Left lung (tissue), 10 donors: ENCODE data around the gene SLC17A9. TPM values are rescaled to one million over a fixed set of nuclear protein-coding genes. Genes with fewer than 3 reads are reported as not detected.
A peak's percentile ranks its signal among the peaks of the same experiment; 100 is the strongest.

ENCODE experiments used
- ATAC-seq: fragments of 200-7000 bp; cut with Tn5 transposase; one replicate; pipeline ENCODE4 v1.9.1; 2020; ENCODE audit warnings: moderate library complexity
- DNase-seq, 4 donors: peaks; one replicate each; pipeline ENCODE4 v3.0.0-alpha.2; 2013 to 2020
- H3K27ac ChIP-seq, 2 donors: fragments of 200-600 bp; sonication (generic) in 1 of 2; one replicate each; pipeline versions ENCODE4 v1.5.0 to v1.8.0; 2020 to 2021
- H3K27me3 ChIP-seq, 2 donors: fragments of 200-600 bp; sonication (generic) in 1 of 2; one replicate each; pipeline versions ENCODE4 v1.5.0 to v1.8.0; 2020 to 2021
- H3K36me3 ChIP-seq, 2 donors: fragments of 200-600 bp; sonication (generic) in 1 of 2; one replicate each; pipeline versions ENCODE4 v1.5.0 to v1.8.0; 2020 to 2021
- H3K4me1 ChIP-seq, 2 donors: fragments of 200-600 bp; one replicate each; pipeline ENCODE4 v1.8.0; 2021
- H3K4me3 ChIP-seq, 2 donors: fragments of 200-600 bp; sonication (generic) in 1 of 2; one replicate each; pipeline versions ENCODE4 v1.5.0 to v1.8.0; 2020 to 2021; ENCODE audit warnings: mild to moderate bottlenecking in 1 of 2
- H3K9me3 ChIP-seq, 2 donors: fragments of 200-600 bp; sonication (generic) in 1 of 2; one replicate each; pipeline versions ENCODE4 v1.5.0 to v1.8.0; 2020 to 2021
- intact Hi-C, 2 donors: fragments of 100-400 bp; cut with DNase I; formaldehyde crosslinking; loops; one replicate each; pipeline versions ENCODE4 v1.11.2 to v1.14.2; 2022
- polyA plus RNA-seq, 6 donors: library from polyadenylated mRNA; unstranded; fragments of 120-200 nt; gene quantifications; one replicate each; pipeline ENCODE4 v1.2.1, GENCODE V29; 2013; ENCODE audit not compliant: insufficient read length in 6 of 6
- total RNA-seq, 2 donors: library from RNA; stranded (reverse); fragmentation: NEBNext Ultra II Directional; extraction: Animal tissue kit (Norgen Biotek cat#: 25700); gene quantifications; one replicate each; pipeline ENCODE4 v1.2.1, GENCODE V29; 2021
- TF ChIP-seq, protein P1 (sequence below), 2 donors: fragments of 200-600 bp; sonication (generic) in 1 of 2; IDR thresholded peaks; one replicate each; pipeline versions ENCODE4 v1.5.0 to v1.8.0; 2021; ENCODE audit warnings: antibody characterized with exemption in 2 of 2
- donor health status: DM: no; HTN: yes; CAD: no.
- donor health status: DM: no; HTN: no; CAD: no.

The SLC17A9 gene
- total and polyA plus RNA-seq, 8 donors = 2.1 to 18.1 (median 3.7) TPM

DNA sequence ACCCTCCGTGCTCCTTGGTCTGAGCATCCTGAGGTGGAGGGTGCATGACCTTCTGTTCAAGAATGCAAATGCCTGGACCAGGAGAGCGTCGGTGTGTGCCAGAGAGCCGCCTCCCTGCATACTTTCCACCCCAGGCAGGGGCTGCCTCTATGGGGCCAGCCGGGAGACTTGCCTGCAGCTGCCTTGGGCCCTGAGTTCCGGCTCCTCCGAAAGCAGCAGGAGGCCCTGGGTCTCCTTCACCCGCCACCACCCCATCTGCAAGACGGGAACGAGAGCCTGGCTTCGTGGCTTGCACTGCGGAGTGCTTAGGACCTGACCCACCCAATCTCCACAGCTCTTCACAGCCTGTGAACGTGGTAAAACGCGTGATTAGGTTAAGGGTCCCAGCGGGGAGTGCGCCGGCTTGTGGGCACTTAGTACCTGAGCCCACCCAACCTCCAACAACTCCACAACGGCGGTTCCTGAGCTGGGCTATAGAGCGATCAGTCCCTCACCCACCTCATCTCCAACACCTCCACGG lies 37.9 kb downstream of the SLC17A9 start:
- Histone ChIP-seq H3K36me3 (no peaks in the 10 kb centered on the region), H3K4me1 (no peaks in the 10 kb centered on the region), H3K27me3 (peaks cover 0 to 87% of the 10 kb centered on the region in 2 donors), H3K4me3 (no peak overlapping the region), H3K27ac (no peak overlapping the region), H3K9me3 (no peaks in the 10 kb centered on the region)
- ATAC-seq (no peak), DNase-seq (peak in 1 of 4 donors; percentile 60)
- intact Hi-C loops = no loop called here
- TF ChIP-seq, protein P1, sequence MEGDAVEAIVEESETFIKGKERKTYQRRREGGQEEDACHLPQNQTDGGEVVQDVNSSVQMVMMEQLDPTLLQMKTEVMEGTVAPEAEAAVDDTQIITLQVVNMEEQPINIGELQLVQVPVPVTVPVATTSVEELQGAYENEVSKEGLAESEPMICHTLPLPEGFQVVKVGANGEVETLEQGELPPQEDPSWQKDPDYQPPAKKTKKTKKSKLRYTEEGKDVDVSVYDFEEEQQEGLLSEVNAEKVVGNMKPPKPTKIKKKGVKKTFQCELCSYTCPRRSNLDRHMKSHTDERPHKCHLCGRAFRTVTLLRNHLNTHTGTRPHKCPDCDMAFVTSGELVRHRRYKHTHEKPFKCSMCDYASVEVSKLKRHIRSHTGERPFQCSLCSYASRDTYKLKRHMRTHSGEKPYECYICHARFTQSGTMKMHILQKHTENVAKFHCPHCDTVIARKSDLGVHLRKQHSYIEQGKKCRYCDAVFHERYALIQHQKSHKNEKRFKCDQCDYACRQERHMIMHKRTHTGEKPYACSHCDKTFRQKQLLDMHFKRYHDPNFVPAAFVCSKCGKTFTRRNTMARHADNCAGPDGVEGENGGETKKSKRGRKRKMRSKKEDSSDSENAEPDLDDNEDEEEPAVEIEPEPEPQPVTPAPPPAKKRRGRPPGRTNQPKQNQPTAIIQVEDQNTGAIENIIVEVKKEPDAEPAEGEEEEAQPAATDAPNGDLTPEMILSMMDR (IDR thresholded peaks at IDR 0.05) = no peak

- TF ChIP-seq, protein P1 (IDR thresholded peaks at IDR 0.05) = no peak
- no peak for ATAC-seq
- no peak overlapping the region for H3K27ac ChIP-seq
- no peaks in the 10 kb centered on the region for H3K36me3 ChIP-seq
- no peaks in the 10 kb centered on the region for H3K9me3 ChIP-seq
- intact Hi-C loops = no loop called here
- H3K4me1 ChIP-seq = no peaks in the 10 kb centered on the region
- H3K4me3 ChIP-seq = no peak overlapping the region
- DNase-seq = no peak
- H3K27me3 ChIP-seq = peaks cover 0 to 87% of the 10 kb centered on the region in 2 donors
Measured at GRCh38 chr20:62991196-62991807, 38.8 kb downstream of the SLC17A9 start.

- H3K4me3 ChIP-seq = no peak overlapping the region
- no peak overlapping the region for H3K27ac ChIP-seq
- H3K27me3 ChIP-seq = peaks cover 0 to 90% of the 10 kb centered on the region in 2 donors
- TF ChIP-seq, protein P1 (IDR thresholded peaks at IDR 0.05) = no peak
- intact Hi-C loops = no loop called here
- no peak for ATAC-seq
- DNase-seq = no peak
- H3K36me3 ChIP-seq = no peaks in the 10 kb centered on the region
- H3K4me1 ChIP-seq = no peaks in the 10 kb centered on the region
- H3K9me3 ChIP-seq = no peaks in the 10 kb centered on the region
Measured at GRCh38 chr20:62991863-62992262, 39.4 kb downstream of the SLC17A9 start.

DNA sequence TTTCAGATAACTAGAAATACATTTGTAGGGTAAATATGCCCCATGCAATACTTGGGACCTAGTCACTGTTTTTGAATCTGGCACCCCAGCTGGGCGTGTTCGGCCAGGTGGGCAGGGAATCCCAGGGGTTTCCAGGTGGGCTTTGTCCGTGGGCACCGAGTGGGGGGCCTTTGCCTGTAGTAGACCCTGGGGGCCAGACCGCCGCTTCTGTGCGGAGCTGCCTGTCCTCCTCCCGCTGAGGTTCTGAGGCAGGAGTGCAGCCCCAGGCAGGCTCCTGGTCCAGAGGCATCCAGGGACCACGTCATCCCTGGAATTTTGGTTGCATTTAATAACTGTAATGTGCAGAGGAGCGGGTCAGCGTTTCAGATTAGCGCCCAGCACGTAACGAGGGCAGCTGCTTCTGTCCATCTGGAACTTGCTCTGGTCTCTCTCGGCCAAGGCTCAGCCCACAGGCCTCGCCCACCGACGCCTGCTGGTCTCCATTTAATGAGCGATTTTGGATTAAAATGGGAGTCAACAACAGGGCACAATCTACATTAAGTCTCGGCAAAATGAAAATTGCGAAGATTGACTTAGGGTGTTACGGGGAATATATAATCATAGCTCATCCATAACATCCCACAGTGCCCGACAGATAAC lies 41.5 kb downstream of the SLC17A9 start:
- Histone ChIP-seq H3K4me1 (no peaks in the 10 kb centered on the region), H3K27me3 (peaks cover 0 to 91% of the 10 kb centered on the region in 2 donors), H3K27ac (no peak overlapping the region), H3K36me3 (no peaks in the 10 kb centered on the region), H3K4me3 (no peak overlapping the region), H3K9me3 (no peaks in the 10 kb centered on the region)
- DNase-seq (no peak), ATAC-seq (no peak)
- TF ChIP-seq, protein P1 (IDR thresholded peaks at IDR 0.05) = no peak
- intact Hi-C loops = no loop called here

DNA sequence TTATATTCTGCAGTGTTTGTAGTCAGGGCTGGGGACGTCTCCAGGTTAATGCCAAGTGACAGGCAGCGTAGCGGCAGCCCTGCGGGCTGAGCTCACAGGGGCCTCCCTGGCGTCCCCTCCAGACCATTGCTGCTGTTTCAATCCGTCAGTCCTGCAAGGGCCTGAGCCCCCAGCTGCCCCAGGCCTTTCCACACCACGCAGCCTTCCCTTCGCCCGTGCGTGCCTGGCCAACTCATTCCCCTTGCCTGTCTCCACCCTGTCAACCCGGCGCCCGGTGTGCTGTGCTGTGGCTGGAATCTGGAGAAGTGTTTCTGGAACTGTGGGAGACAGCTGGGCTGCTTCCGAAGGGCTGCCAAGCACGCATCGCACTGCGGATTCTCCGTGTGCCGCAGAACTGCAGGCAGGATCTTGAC lies 42.4 kb downstream of the SLC17A9 start:
- no peak for ATAC-seq
- no peaks in the 10 kb centered on the region for H3K36me3 ChIP-seq
- intact Hi-C loops = no loop called here
- no peaks in the 10 kb centered on the region for H3K4me1 ChIP-seq
- no peak overlapping the region for H3K4me3 ChIP-seq
- peaks cover 0 to 94% of the 10 kb centered on the region in 2 donors for H3K27me3 ChIP-seq
- H3K27ac ChIP-seq = no peak overlapping the region
- TF ChIP-seq, protein P1 (IDR thresholded peaks at IDR 0.05) = no peak
- DNase-seq = peak in 1 of 4 donors; percentile 79
- no peaks in the 10 kb centered on the region for H3K9me3 ChIP-seq
